ENCODE results near the gene DGKI.

Gene DGKI

GRCh38 chr7:137418841-137419240 lies 427.9 kb downstream of the DGKI start:
- no peak for DNase-seq (ENCODE audit: low read depth, low spot score)

GRCh38 chr7:137417464-137417863 lies 429.3 kb downstream of the DGKI start:
- DNase-seq (ENCODE audit: low read depth, low spot score), result no peak

GRCh38 chr7:137413901-137414300 lies 432.9 kb downstream of the DGKI start:
- no peak for DNase-seq (ENCODE audit: low read depth, low spot score)

GRCh38 chr7:137411446-137411845 lies 435.3 kb downstream of the DGKI start:
- no peak for DNase-seq (ENCODE audit: low read depth, low spot score)

- DNase-seq (ENCODE audit: low read depth, low spot score), result no peak
Measured at GRCh38 chr7:137408126-137408525, 438.6 kb downstream of the DGKI start.

GRCh38 chr7:137407078-137407477 lies 439.7 kb downstream of the DGKI start:
- DNase-seq (ENCODE audit: low read depth, low spot score), result no peak

- DNase-seq (ENCODE audit: low read depth, low spot score), result no peak
Measured at GRCh38 chr7:137404660-137405317, 442.0 kb downstream of the DGKI start.

- DNase-seq (ENCODE audit: low read depth, low spot score), result no peak
Measured at GRCh38 chr7:137403353-137403695, 443.4 kb downstream of the DGKI start.

GRCh38 chr7:137402536-137403352 lies 444.0 kb downstream of the DGKI start:
- DNase-seq (ENCODE audit: low read depth, low spot score), result no peak

- DNase-seq (ENCODE audit: low read depth, low spot score), result no peak
Measured at GRCh38 chr7:137399827-137400823, 446.6 kb downstream of the DGKI start.

GRCh38 chr7:137396051-137396450 lies 450.7 kb downstream of the DGKI start:
- no peak for DNase-seq (ENCODE audit: low read depth, low spot score)

- DNase-seq (ENCODE audit: low read depth, low spot score), result no peak
Measured at GRCh38 chr7:137395420-137395819, 451.4 kb downstream of the DGKI start.

- DNase-seq (ENCODE audit: low read depth, low spot score), result no peak
Measured at GRCh38 chr7:137393570-137393969, 453.2 kb downstream of the DGKI start.

GRCh38 chr7:137390076-137390475 lies 456.7 kb downstream of the DGKI start:
- no peak for DNase-seq (ENCODE audit: low read depth, low spot score)

GRCh38 chr7:137388916-137389315 lies 457.9 kb downstream of the DGKI start:
- no peak for DNase-seq (ENCODE audit: low read depth, low spot score)

- DNase-seq (ENCODE audit: low read depth, low spot score), result no peak
Measured at GRCh38 chr7:137386966-137387365, 459.8 kb downstream of the DGKI start.

GRCh38 chr7:137381045-137381444 lies 465.7 kb downstream of the DGKI start:
- no peak for DNase-seq (ENCODE audit: low read depth, low spot score)

GRCh38 chr7:137373507-137373906 lies 473.3 kb downstream of the DGKI start:
- no peak for DNase-seq (ENCODE audit: low read depth, low spot score)

- DNase-seq (ENCODE audit: low read depth, low spot score), result no peak
Measured at GRCh38 chr7:137371616-137372015, 475.2 kb downstream of the DGKI start.

GRCh38 chr7:137366995-137367394 lies 479.8 kb downstream of the DGKI start:
- no peak for DNase-seq (ENCODE audit: low read depth, low spot score)

GRCh38 chr7:137363683-137364082 lies 483.1 kb downstream of the DGKI start:
- no peak for DNase-seq (ENCODE audit: low read depth, low spot score)

GRCh38 chr7:137360087-137360679 lies 486.6 kb downstream of the DGKI start:
- no peak for DNase-seq (ENCODE audit: low read depth, low spot score)
